ENCODE measurements around the gene AADACL3.

AADACL3 gene

DNA sequence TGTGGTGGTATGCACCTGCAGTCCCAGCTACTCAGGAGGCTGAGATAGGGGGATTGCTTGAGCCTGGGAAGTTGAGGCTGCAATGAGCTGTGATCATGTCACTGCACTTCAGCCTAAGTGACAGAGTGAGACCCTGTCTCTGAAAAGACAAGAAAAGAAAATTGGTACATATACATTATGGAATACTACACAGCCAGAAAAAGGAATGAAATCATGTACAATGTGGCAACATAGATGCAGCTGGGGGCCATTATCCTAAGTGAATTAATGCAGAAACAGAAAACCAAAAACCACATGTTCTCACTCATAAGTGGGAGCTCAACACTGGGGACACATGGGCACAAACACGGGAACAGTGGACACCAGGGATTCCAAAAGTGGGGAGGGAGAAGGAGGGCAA is 23.0 kb downstream of the AADACL3 start:
- DNase-seq (ENCODE audit: low read depth), result no peak
- TF ChIP-seq, protein P1, sequence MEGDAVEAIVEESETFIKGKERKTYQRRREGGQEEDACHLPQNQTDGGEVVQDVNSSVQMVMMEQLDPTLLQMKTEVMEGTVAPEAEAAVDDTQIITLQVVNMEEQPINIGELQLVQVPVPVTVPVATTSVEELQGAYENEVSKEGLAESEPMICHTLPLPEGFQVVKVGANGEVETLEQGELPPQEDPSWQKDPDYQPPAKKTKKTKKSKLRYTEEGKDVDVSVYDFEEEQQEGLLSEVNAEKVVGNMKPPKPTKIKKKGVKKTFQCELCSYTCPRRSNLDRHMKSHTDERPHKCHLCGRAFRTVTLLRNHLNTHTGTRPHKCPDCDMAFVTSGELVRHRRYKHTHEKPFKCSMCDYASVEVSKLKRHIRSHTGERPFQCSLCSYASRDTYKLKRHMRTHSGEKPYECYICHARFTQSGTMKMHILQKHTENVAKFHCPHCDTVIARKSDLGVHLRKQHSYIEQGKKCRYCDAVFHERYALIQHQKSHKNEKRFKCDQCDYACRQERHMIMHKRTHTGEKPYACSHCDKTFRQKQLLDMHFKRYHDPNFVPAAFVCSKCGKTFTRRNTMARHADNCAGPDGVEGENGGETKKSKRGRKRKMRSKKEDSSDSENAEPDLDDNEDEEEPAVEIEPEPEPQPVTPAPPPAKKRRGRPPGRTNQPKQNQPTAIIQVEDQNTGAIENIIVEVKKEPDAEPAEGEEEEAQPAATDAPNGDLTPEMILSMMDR (conservative IDR thresholded peaks at IDR 0.05; ENCODE audit: low read depth, low read length), result no peak
- no peak overlapping the region for H3K4me3 ChIP-seq (ENCODE audit: low read length)

DNA sequence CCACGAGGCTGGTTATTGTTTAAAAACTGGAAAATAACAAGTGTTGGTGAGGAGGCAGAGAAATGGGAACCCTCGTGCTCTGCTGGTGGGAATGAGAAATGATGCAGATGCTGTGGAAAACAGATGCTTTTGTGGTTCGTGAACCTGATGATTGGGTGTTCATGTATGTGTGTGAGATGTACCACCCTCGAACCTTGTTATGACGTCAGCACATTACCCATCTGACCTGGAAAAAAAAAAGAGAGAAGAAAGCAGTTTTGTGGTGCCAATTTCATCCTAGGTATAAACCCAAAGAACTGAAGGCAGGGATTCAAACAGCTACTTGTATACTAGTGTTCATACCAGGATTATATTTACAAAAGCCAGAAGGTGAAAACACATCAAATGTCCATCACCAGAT is 23.7 kb downstream of the AADACL3 start:
- H3K4me3 ChIP-seq (ENCODE audit: low read length), result no peak overlapping the region
- no peak for DNase-seq (ENCODE audit: low read depth)
- TF ChIP-seq, protein P1 (conservative IDR thresholded peaks at IDR 0.05; ENCODE audit: low read depth, low read length), result no peak

DNA sequence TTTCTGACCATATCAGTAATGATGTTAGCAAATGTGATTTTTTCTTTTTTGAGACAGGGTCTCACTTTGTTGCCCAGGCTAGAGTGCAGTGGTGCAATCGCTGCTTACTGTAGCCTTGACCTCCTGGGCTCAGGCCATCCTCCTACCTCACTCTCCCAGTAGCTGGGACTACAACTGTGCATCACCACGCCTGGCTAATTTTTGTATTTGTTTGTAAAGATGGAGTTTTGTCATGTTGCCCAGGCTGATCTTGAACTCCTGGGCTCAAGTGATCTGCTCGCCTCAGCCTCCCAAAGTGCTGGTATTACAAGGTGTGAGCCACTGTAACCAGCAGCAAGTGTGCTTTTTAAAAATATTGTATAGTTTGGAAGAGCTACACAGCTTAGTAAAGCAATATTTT is 26.0 kb downstream of the AADACL3 start:
- no peak overlapping the region for H3K4me3 ChIP-seq (ENCODE audit: low read length)
- DNase-seq (ENCODE audit: low read depth), result no peak
- TF ChIP-seq, protein P1 (conservative IDR thresholded peaks at IDR 0.05; ENCODE audit: low read depth, low read length), result no peak

DNA sequence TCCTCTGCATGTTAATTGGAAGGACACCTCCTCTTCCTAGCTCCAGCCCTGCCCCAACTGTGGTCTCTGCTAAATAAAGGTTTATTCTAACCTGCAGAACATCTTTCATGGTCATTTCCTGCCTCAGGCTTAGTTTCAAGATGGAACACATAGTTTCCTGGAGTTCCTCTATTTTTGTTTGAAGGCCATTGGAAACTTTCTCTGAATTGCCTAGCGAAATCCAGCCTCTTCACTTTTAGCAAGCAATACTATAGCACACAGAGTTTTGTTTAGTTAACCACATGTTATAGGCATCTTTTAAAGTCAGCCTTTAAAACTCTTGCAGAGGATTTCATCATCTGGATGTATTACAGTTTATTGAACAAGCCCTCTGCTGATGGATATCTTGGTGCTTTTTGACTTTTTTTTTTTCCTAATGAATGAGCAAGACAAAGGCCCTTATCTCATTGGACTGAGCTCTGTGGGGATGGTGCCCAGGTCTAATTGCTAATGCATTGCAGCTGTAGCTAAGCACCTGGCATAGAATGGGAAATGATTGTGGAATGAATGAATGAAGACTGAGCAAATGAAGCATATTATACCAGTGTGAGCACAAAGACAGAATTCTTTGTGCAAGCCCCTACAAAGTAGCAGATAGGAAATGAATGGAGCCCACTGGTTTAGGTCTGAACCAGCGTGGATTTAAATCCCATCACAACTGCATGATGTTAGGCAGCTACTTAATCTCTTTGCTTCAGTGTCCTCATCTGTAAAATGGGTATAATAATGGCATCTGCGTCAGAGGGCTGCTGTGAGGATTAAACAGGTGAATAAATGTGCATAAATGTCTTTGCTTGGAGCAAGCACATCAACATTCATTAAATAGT is 29.4 kb downstream of the AADACL3 start:
- TF ChIP-seq, protein P1 (conservative IDR thresholded peaks at IDR 0.05; ENCODE audit: low read depth, low read length), result no peak
- no peak for DNase-seq (ENCODE audit: low read depth)
- no peak overlapping the region for H3K4me3 ChIP-seq (ENCODE audit: low read length)

DNA sequence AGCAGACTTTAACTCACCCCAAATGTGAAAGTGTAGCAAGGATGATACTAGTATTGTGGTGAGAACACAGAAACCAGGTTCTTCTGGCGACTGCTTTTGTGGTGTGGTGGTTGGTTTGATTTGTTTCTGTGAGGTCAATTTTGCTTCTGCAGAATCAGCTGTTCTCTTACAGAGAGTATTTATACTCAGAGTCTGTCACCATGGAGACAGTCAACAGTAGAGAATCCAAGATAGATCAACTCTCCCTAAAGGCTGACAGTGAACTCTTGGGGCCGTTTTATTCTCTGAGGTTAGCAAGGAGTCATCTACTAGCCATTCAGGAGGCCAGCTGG is 30.0 kb downstream of the AADACL3 start, which contains the start of gene CFAP107:
TSS of gene CFAP107 (plus strand) at position 209 of the 332 bp plus-strand sequence. CDS start 231 bp downstream, outside the sequence.
- DNase-seq (ENCODE audit: low read depth), result no peak

DNA sequence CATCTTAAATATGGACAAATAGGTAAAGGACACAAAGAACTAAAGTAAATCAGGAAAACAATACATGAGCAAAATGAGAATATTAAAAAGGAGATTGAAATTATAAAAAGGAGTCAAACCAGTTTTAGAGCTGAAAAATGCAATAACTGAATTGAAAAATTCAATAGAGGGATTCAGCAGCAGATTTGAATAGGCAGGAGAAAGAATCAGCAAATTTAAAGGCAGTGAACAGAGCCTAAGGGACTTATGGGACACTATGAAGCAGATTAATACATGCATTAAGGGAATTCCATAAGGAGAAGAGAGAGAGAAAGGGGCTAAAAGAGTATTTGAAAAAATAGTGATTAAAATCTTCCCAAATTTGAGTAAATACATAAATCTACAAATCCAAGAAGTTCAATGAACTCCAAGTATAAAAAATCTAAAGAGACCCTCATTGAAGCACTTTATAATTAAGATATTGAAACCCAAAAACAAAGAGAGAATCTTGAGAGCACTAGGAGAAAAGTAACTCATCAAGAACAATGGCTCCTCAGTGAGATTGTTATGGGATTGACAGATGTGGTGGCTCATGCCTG is 33.0 kb downstream of the AADACL3 start:
- H3K4me3 ChIP-seq (ENCODE audit: low read length), result no peak overlapping the region
- TF ChIP-seq, protein P1 (conservative IDR thresholded peaks at IDR 0.05; ENCODE audit: low read depth, low read length), result no peak
- no peak for DNase-seq (ENCODE audit: low read depth)

More for the DNA sequence above, 30.0 kb downstream of the AADACL3 start, which contains the start of gene CFAP107:
- no peak within 1 kb of the TSS for H3K4me3 ChIP-seq (ENCODE audit: low read length)
- TF ChIP-seq, protein P1 (conservative IDR thresholded peaks at IDR 0.05; ENCODE audit: low read depth, low read length), result no peak

DNA sequence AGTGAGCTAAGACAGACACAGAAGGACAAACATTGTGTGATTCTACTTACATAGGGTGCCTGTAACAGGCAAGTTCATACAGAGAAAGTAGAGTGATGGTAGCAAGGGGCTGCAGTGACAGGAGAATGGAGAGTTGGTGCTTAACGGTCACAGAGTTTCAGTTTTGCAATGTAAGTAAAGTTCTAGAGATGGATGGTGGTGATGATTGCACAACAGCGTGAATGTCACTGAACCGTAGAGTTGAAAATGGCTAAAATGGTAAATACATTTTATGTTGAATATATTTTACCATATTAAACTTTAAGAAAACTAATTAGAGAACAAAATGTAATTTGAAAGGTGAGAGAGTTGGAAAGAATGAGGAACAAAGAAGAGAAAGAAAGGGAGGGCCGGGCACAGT is 38.8 kb downstream of the AADACL3 start:
- TF ChIP-seq, protein P1 (conservative IDR thresholded peaks at IDR 0.05; ENCODE audit: low read depth, low read length), result no peak
- no peak for DNase-seq (ENCODE audit: low read depth)
- H3K4me3 ChIP-seq (ENCODE audit: low read length), result no peak overlapping the region
